GM12892 (cell line): ENCODE measurements around the gene TMEM134.

Source experiments
- POLR2A ChIP-seq: IDR thresholded peaks from 2 replicates; pipeline ENCODE4 v1.6.1; 2011; ENCODE audit warnings: low read depth, low read length, control low read depth
- POLR2AphosphoS5 ChIP-seq: IDR thresholded peaks from 2 replicates; pipeline ENCODE4 v1.6.1; 2011; ENCODE audit warnings: low read depth, low read length, control low read depth
- TAF1 ChIP-seq: IDR thresholded peaks from 2 replicates; pipeline ENCODE4 v1.6.1; 2011; ENCODE audit warnings: low read depth, mild to moderate bottlenecking, control low read depth, low read length, borderline replicate concordance

GRCh38 chr11:67505605-67506396 is 36.8 kb upstream of the TMEM134 start:
- TF ChIP-seq POLR2AphosphoS5 (no peak), POLR2A (no peak), TAF1 (no peak)
